K562 treated with DMSO at 1 percent for 4 hours (cell line): ENCODE data around the gene RMND5A. TPM values are rescaled to one million over a fixed set of nuclear protein-coding genes. Genes with fewer than 3 reads are reported as not detected.

ENCODE experiments used
- total RNA-seq: library from RNA; unstranded; fragments of 300-600 nt; gene quantifications from 2 replicates; pipeline ENCODE4 v1.2.3, GENCODE V29; 2022; ENCODE audit not compliant: insufficient read depth

The RMND5A gene
- 17.4 and 18.0 TPM in 2 replicates for total RNA-seq

GRCh38 chr2:86719637-86720539 is at the start of gene RMND5A:
Gene RMND5A, plus strand, starts transcription at chr2:86720291. Its CDS starts 377 bp downstream, at chr2:86720668.

GRCh38 chr2:86790676-86791572 is 70.8 kb downstream of the RMND5A start, which contains the start of gene CD8A:
Gene CD8A, minus strand, starts transcription at chr2:86790913. Its CDS starts 88 bp downstream, at chr2:86790825.

Other genes with a start within 250 kb of the RMND5A start
- gene CHMP3, start 156.8 kb upstream of the RMND5A start, total RNA-seq = 22.6 and 23.5 TPM in 2 replicates
- gene RNF103, start 96.4 kb upstream of the RMND5A start, total RNA-seq = 15.0 and 15.7 TPM in 2 replicates
- not detected in 2 replicates for gene CD8A, start 70.6 kb downstream of the RMND5A start, total RNA-seq
- not detected in 2 replicates for gene CD8B, start 141.6 kb downstream of the RMND5A start, total RNA-seq
- 2.5 and 2.9 TPM in 2 replicates for gene RGPD1, start 221.8 kb downstream of the RMND5A start, total RNA-seq